HL-60 (cell line): ENCODE data around the gene GRAMD2B.

Source experiments
- DNase-seq, 2 experiments: peaks; one replicate each; pipeline ENCODE4 v3.0.0-alpha.2; 2010 to 2020; ENCODE audit warnings: low read depth in 1 of 2, low spot score in 1 of 2
- H3K27ac ChIP-seq: fragments of 250-450 bp; sonication (Bioruptor Pico); replicated peaks from 2 replicates; pipeline ENCODE4 v1.5.1; 2020; ENCODE audit warnings: mild to moderate bottlenecking, moderate library complexity
- H3K27me3 ChIP-seq: fragments of 250-450 bp; sonication (Bioruptor Pico); 2 replicates; pipeline ENCODE4 v1.5.1; 2021; ENCODE audit warnings: mild to moderate bottlenecking, moderate library complexity; ENCODE audit not compliant: insufficient read depth, poor library complexity, severe bottlenecking
- H3K4me3 ChIP-seq: replicated peaks from 2 replicates; pipeline ENCODE4 v1.5.1; 2011; ENCODE audit warnings: mild to moderate bottlenecking, control low read depth, low read length; ENCODE audit not compliant: insufficient read depth
- CTCF ChIP-seq: IDR thresholded peaks from one replicate; pipeline ENCODE4 v1.5.1; 2011; ENCODE audit warnings: low read length, control low read depth, inconsistent platforms; ENCODE audit not compliant: insufficient read depth
- GABPA ChIP-seq: IDR thresholded peaks from 2 replicates; pipeline ENCODE4 v1.6.1; 2012; ENCODE audit warnings: low read depth
- POLR2AphosphoS5 ChIP-seq: IDR thresholded peaks from 2 replicates; pipeline ENCODE4 v1.6.1; 2012; ENCODE audit warnings: low read depth
- SPI1 ChIP-seq: IDR thresholded peaks from 2 replicates; pipeline ENCODE4 v1.6.1; 2012; ENCODE audit warnings: low read depth, mild to moderate bottlenecking, borderline replicate concordance
- TF ChIP-seq, protein P1 (sequence below): IDR thresholded peaks from 2 replicates; pipeline ENCODE4 v1.6.1; 2012; ENCODE audit warnings: low read depth; ENCODE audit not compliant: insufficient replicate concordance

The GRAMD2B gene

GRCh38 chr5:126419102-126419501 is 4.1 kb upstream of the GRAMD2B start:
- no peaks in the 10 kb centered on the region for H3K27me3 ChIP-seq

DNA sequence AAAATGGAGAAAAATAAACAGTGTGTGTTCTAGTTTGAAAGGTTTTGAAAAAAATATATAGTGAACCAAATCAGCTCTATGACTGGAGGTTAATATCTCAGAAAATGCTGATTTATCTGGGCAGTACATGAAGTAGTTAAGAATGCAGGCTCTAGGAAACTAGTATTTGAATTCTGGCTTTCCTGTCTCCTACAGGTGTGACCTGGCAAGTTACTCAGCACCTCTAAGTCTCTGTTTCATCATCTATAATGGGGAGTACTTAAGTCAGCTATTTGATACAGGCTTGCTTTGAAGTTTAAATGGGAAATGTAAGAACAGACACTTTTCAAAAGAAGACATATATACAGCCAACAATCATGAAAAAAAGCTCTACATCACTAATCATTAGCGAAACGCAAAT is 5.2 kb downstream of the GRAMD2B start:
- no peak for DNase-seq
- no peak overlapping the region for H3K27ac ChIP-seq
- no peak overlapping the region for H3K4me3 ChIP-seq
- TF ChIP-seq POLR2AphosphoS5 (no peak), GABPA (no peak), CTCF (no peak), SPI1 (no peak)
- TF ChIP-seq, protein P1, sequence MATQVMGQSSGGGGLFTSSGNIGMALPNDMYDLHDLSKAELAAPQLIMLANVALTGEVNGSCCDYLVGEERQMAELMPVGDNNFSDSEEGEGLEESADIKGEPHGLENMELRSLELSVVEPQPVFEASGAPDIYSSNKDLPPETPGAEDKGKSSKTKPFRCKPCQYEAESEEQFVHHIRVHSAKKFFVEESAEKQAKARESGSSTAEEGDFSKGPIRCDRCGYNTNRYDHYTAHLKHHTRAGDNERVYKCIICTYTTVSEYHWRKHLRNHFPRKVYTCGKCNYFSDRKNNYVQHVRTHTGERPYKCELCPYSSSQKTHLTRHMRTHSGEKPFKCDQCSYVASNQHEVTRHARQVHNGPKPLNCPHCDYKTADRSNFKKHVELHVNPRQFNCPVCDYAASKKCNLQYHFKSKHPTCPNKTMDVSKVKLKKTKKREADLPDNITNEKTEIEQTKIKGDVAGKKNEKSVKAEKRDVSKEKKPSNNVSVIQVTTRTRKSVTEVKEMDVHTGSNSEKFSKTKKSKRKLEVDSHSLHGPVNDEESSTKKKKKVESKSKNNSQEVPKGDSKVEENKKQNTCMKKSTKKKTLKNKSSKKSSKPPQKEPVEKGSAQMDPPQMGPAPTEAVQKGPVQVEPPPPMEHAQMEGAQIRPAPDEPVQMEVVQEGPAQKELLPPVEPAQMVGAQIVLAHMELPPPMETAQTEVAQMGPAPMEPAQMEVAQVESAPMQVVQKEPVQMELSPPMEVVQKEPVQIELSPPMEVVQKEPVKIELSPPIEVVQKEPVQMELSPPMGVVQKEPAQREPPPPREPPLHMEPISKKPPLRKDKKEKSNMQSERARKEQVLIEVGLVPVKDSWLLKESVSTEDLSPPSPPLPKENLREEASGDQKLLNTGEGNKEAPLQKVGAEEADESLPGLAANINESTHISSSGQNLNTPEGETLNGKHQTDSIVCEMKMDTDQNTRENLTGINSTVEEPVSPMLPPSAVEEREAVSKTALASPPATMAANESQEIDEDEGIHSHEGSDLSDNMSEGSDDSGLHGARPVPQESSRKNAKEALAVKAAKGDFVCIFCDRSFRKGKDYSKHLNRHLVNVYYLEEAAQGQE: no peak
- no peaks in the 10 kb centered on the region for H3K27me3 ChIP-seq

More at GRCh38 chr5:126419102-126419501, 4.1 kb upstream of the GRAMD2B start:
- Histone ChIP-seq H3K4me3 (no peak overlapping the region), H3K27ac (no peak overlapping the region)
- TF ChIP-seq, protein P1: no peak
- TF ChIP-seq GABPA: no peak
- TF ChIP-seq SPI1: no peak
- TF ChIP-seq POLR2AphosphoS5: no peak
- no peak for TF ChIP-seq CTCF
- DNase-seq: no peak

GRCh38 chr5:126430631-126431030 is 7.4 kb downstream of the GRAMD2B start:
- Histone ChIP-seq H3K4me3 (no peak overlapping the region), H3K27me3 (no peaks in the 10 kb centered on the region), H3K27ac (no peak overlapping the region)
- no peak for DNase-seq
- no peak for TF ChIP-seq SPI1
- TF ChIP-seq GABPA: no peak
- TF ChIP-seq, protein P1: no peak
- no peak for TF ChIP-seq CTCF
- TF ChIP-seq POLR2AphosphoS5: no peak
